GM10266 (cell line): ENCODE measurements around the gene DDIT4.

Source experiments
- DNase-seq: peaks from one replicate; pipeline ENCODE4 v3.0.0; 2012; ENCODE audit errors: extremely low spot score
- CTCF ChIP-seq: IDR thresholded peaks from 2 replicates; pipeline ENCODE4 v1.5.1; 2012; ENCODE audit warnings: mild to moderate bottlenecking, low read depth; ENCODE audit not compliant: control insufficient read depth, insufficient read depth; ENCODE audit errors: missing control alignments

Gene DDIT4

GRCh38 chr10:72234560-72235095 lies 39.1 kb upstream of the DDIT4 start:
- TF ChIP-seq CTCF = no peak
- no peak for DNase-seq

DNA sequence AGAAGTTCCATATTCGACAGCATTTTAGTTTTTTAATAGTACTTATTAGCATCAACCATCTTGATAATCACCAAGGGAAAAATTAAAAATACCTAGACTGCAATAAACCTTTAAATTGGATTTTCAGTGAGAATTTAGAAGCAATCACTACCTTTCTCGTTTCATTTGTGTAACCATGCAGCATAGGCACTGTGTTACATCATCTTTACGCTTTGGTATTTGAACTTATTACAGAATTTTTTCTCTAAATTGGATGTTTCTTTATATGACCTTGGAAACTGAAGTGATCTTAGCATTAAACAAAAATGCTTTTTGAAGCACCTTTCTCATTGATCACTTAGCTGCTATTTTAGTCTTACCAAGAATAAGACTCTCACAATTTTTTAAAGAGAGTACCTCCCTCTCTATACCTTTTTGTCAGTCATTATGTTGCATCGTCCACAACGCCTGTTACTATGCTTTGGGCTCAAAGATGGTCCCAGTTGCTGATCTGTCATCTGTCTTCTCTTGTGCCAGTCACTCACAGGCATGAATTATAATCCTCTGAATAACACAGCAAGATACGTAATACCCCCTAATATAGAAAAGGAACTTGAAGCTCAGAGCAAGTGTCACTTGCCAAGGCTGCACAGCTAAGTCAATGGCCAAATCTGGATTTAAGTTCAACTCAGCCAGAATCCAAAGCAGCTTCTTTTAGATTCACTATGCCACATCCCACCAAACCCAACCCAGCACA lies 38.0 kb upstream of the DDIT4 start:
- no peak for DNase-seq
- no peak for TF ChIP-seq CTCF

DNA sequence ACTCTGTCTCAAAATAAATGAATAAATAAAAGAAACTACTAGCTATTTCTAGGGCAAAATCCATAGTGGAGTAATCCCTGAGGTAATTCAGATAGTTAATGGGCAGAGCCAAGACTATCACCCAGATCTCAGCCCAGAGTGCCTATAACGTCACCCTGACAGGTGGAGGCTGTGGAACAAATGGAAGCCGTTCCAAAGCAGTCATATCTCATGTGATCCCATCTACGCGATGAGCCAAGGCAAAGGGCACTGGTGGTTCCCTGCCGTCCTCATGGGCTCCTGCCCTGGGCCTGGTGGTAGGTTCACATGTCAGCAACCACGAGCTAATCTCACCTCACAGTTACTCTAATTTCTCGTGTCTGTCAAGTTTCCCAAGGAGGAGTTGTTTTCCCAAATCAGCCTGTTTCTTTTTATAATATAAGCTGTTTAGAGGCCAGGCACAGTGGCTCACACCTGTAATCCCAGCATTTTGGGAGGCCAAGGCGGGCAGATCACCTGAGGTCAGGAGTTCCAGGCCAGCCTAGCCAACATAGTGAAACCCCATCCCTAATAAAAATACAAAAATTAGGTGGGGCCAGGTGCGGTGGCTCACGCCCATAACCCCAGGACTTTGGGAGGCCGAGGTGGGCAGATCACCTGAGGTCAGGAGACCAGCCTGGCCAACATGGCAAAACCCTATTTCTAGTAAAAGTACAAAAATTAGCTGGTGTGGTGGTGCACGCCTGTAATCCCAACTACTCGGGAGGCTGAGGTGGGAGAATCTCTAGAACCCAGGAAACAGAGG lies 35.1 kb upstream of the DDIT4 start:
- no peak for DNase-seq
- no peak for TF ChIP-seq CTCF

DNA sequence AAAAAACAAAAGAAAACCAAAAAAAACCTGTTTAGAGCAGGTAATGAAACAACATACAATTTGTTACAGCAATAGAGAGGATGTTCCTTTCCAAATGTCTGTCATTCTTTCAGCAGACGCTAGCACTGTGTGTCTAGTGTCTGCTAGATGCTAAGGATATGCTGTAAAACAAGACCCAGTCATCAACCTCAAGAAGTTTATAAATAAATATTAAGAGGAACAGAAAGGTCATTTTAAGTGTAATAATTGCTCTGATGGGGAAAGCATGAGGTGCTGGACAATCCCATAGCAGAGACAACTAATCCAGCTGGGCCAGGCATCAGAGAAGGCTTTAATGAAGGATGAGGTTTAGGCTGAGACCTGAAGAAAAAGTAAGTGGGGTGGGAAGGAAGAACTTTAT lies 34.3 kb upstream of the DDIT4 start:
- no peak for TF ChIP-seq CTCF
- DNase-seq = no peak

DNA sequence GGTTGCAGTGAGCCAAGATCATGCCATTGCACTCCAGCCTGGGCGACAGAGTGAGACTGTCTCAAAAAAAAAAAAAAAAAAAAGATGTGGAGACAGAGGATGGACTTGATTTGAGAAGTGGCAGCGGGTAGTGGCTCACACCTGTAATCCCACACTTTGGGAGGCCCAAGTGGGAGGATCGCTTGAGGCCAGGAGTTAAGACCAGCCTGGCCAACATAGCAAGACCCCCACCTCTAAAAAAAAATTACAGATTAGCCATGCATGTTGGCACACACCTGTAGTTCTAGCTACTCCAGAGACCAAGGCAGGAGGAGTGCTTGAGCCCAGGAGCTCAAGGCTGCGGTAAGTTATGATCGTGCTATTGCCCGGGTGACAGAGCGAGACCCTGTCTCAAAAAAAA lies 33.4 kb upstream of the DDIT4 start:
- no peak for DNase-seq
- TF ChIP-seq CTCF = no peak

DNA sequence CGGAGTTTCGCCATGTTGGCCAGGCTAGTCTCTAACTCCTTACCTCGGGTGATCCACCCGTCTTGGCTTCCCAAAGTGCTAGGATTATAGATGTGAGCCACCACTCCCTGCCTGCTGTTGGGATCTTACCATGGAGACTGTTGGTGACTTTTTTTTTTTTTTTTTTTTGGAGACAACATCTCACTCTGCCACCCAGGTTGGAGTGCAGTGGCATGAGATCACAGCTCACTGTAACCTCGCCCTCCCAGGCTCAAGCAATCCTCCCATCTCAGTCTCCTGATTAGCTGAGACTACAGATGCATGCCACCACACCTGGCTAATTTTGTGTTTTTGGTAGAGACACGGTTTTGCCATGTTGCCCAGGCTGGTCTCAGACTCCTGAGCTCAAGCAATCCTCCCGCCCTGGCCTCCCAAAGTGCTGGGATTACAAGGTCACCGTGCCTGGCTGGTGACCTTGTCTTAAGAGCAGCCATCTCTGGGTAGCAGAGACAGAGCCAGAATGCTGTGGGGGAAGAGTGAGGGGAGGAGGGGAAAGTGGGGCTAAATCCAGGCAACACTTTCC lies 32.0 kb upstream of the DDIT4 start:
- no peak for TF ChIP-seq CTCF
- no peak for DNase-seq
